ENCODE results near the gene ZNF710. TPM values are rescaled to one million over a fixed set of nuclear protein-coding genes. Genes with fewer than 3 reads are reported as not detected.

The ZNF710 gene
- total RNA-seq, 3 donors from 2014 or later (not counting 1 experiment from before 2014, with no cell fraction given): 26.5 to 43.1 (median 26.6) TPM

DNA sequence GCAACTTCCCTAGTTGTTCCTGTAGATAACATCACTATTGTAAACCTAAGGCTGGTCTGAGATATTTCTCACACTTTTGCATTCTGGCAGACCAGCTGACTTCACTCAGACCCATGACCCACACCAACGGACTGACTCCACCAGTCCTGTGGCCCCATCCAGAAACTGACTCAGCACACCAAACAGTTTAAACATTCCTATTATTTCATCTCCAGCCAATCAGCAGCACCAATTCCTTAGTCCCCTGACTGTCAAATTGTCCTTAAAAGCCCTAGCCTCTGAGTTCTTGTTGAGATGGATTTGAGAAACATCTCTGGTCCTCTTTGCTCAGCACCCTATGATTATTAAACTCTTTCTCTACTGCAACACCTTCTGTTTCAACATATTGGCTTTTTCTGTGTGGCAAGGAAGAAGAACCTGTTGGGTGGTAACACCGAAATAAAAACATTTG, 113.4 kb downstream of the ZNF710 start:
- no peak for ATAC-seq

DNA sequence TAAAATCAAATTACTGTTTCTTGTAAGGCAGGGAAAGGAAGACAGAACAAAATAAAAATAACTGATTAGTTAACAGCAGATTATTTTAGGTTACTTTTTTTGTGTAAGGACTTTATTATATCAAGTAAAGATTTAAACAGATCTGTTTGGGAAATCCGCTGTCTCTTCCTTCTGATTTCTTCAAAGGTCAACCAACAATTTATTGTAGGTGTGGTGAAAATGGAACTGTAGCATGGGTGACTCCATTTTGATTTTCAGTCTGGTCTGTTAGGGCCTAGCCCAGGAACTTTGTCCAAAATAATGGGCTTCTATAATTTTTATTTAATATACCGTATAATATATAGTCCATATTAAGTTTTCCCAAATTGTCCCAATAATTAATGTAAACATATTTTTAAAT, 114.7 kb downstream of the ZNF710 start:
- TF ChIP-seq, protein P1, sequence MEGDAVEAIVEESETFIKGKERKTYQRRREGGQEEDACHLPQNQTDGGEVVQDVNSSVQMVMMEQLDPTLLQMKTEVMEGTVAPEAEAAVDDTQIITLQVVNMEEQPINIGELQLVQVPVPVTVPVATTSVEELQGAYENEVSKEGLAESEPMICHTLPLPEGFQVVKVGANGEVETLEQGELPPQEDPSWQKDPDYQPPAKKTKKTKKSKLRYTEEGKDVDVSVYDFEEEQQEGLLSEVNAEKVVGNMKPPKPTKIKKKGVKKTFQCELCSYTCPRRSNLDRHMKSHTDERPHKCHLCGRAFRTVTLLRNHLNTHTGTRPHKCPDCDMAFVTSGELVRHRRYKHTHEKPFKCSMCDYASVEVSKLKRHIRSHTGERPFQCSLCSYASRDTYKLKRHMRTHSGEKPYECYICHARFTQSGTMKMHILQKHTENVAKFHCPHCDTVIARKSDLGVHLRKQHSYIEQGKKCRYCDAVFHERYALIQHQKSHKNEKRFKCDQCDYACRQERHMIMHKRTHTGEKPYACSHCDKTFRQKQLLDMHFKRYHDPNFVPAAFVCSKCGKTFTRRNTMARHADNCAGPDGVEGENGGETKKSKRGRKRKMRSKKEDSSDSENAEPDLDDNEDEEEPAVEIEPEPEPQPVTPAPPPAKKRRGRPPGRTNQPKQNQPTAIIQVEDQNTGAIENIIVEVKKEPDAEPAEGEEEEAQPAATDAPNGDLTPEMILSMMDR (IDR thresholded peaks at IDR 0.05): no peak
- H3K36me3 Mint-ChIP-seq: peaks cover 10% of the 10 kb centered on the region

More for the DNA sequence above, 113.4 kb downstream of the ZNF710 start:
- Histone ChIP-seq H3K4me3 (ENCODE audit: low read length) (no peak overlapping the region), H3K36me3 (ENCODE audit: control insufficient read depth, insufficient read depth, low read length) (no peaks in the 10 kb centered on the region), H3K27me3 (ENCODE audit: control insufficient read depth, insufficient read depth, low read length) (no peaks in the 10 kb centered on the region), H3K27ac (ENCODE audit: low read length) (no peak overlapping the region), H3K9me3 (ENCODE audit: control insufficient read depth, insufficient read depth, low read length) (peaks cover 7% of the 10 kb centered on the region), H3K4me1 (ENCODE audit: control insufficient read depth, insufficient read depth, low read length) (no peaks in the 10 kb centered on the region)
- H3K4me1 Mint-ChIP-seq: no peaks in the 10 kb centered on the region
- DNase-seq: no peak
- no peaks in the 10 kb centered on the region for H3K27me3 Mint-ChIP-seq (ENCODE audit: low read depth in 2 of 2)
- H3K4me3 Mint-ChIP-seq: no peak overlapping the region
- intact Hi-C loops (cut with micrococcal nuclease): no loop called here
- 71% methylated on average over 1 of the region's 2 CpGs for WGBS (ENCODE audit: insufficient coverage)
- H3K36me3 Mint-ChIP-seq: peaks cover 10% of the 10 kb centered on the region
- H3K27ac Mint-ChIP-seq: no peak overlapping the region
- TF ChIP-seq, protein P1 (IDR thresholded peaks at IDR 0.05): no peak
- H3K9me3 Mint-ChIP-seq: no peaks in the 10 kb centered on the region

DNA sequence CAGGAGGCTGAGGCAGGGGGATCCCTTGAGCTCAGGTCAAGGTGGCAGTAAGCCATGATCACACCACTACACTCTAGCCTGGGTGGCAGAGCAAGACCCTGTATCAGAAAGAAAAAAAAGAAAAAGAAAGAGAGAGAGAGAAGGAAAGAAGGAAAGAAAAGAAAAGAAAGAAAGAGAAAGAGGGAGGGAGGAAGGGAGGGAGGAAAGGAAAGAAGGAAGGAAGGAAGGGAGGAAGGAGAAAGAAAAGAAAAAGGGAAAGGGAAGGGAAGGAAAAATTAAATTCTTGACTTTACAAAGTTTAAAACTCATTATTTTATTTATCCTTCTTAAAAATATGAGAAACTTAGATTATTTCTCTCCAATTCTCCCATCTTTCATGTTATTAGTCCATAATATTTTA, 118.2 kb downstream of the ZNF710 start:
- Mint-ChIP-seq H3K27ac (no peak overlapping the region), H3K27me3 (ENCODE audit: low read depth in 2 of 2) (peaks cover 0 to 8% of the 10 kb centered on the region in 2 donors), H3K9me3 (no peaks in the 10 kb centered on the region), H3K36me3 (peaks cover 5% of the 10 kb centered on the region), H3K4me1 (no peaks in the 10 kb centered on the region), H3K4me3 (no peak overlapping the region)
- Histone ChIP-seq H3K36me3 (ENCODE audit: control insufficient read depth, insufficient read depth, low read length) (no peaks in the 10 kb centered on the region), H3K4me1 (ENCODE audit: control insufficient read depth, insufficient read depth, low read length) (no peaks in the 10 kb centered on the region), H3K27ac (ENCODE audit: low read length) (no peak overlapping the region), H3K27me3 (ENCODE audit: control insufficient read depth, insufficient read depth, low read length) (no peaks in the 10 kb centered on the region), H3K9me3 (ENCODE audit: control insufficient read depth, insufficient read depth, low read length) (peaks cover 7% of the 10 kb centered on the region), H3K4me3 (ENCODE audit: low read length) (no peak overlapping the region)
- intact Hi-C loops (cut with micrococcal nuclease): no loop called here
- TF ChIP-seq, protein P1 (IDR thresholded peaks at IDR 0.05): no peak
- no peak for ATAC-seq
- no peak for DNase-seq

More for the DNA sequence above, 114.7 kb downstream of the ZNF710 start:
- intact Hi-C loops (cut with micrococcal nuclease): no loop called here
- 100% methylated on average over 1 of the region's 2 CpGs for WGBS (ENCODE audit: insufficient coverage)
- Histone ChIP-seq H3K4me3 (ENCODE audit: low read length) (no peak overlapping the region), H3K27me3 (ENCODE audit: control insufficient read depth, insufficient read depth, low read length) (no peaks in the 10 kb centered on the region), H3K4me1 (ENCODE audit: control insufficient read depth, insufficient read depth, low read length) (no peaks in the 10 kb centered on the region), H3K9me3 (ENCODE audit: control insufficient read depth, insufficient read depth, low read length) (peaks cover 7% of the 10 kb centered on the region), H3K27ac (ENCODE audit: low read length) (no peak overlapping the region), H3K36me3 (ENCODE audit: control insufficient read depth, insufficient read depth, low read length) (no peaks in the 10 kb centered on the region)
- H3K4me3 Mint-ChIP-seq: no peak overlapping the region
- H3K27ac Mint-ChIP-seq: no peak overlapping the region
- H3K27me3 Mint-ChIP-seq (ENCODE audit: low read depth in 2 of 2): peaks cover 0 to 6% of the 10 kb centered on the region in 2 donors
- DNase-seq (no peak), ATAC-seq (no peak)
- no peaks in the 10 kb centered on the region for H3K4me1 Mint-ChIP-seq
- no peaks in the 10 kb centered on the region for H3K9me3 Mint-ChIP-seq

DNA sequence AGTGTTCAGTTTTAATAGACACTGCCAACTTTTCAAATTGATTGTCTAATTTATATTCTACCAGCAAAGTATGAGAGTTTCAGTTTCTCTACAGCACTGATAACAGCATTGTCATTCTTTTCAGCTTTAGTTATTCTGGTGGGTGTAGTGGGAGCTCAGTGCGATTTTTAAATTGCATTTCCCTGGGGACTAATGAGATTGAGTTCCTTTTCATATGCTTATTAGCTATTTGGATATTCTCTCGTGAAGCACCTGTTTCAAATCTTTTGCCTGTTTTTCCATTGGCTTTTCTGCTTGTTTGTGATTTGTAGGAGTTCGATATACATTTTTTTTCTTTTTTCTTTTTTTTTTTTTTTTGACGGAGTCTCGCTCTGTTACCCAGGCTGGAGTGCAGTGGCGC, 120.0 kb downstream of the ZNF710 start:
- intact Hi-C loops (cut with micrococcal nuclease): no loop called here
- H3K27ac Mint-ChIP-seq: no peak overlapping the region
- H3K27ac ChIP-seq (ENCODE audit: low read length): no peak overlapping the region
- no peaks in the 10 kb centered on the region for H3K9me3 ChIP-seq (ENCODE audit: control insufficient read depth, insufficient read depth, low read length)
- H3K9me3 Mint-ChIP-seq: no peaks in the 10 kb centered on the region
- TF ChIP-seq, protein P1 (IDR thresholded peaks at IDR 0.05): no peak
- 90% methylated on average over 2 of the region's 6 CpGs for WGBS (ENCODE audit: insufficient coverage)
- no peaks in the 10 kb centered on the region for H3K36me3 Mint-ChIP-seq
- H3K4me3 ChIP-seq (ENCODE audit: low read length): no peak overlapping the region
- H3K4me1 Mint-ChIP-seq: no peaks in the 10 kb centered on the region
- H3K4me3 Mint-ChIP-seq: no peak overlapping the region
- no peaks in the 10 kb centered on the region for H3K36me3 ChIP-seq (ENCODE audit: control insufficient read depth, insufficient read depth, low read length)
- no peak for ATAC-seq
- no peaks in the 10 kb centered on the region for H3K27me3 ChIP-seq (ENCODE audit: control insufficient read depth, insufficient read depth, low read length)
- H3K27me3 Mint-ChIP-seq (ENCODE audit: low read depth in 2 of 2): peaks cover 0 to 8% of the 10 kb centered on the region in 2 donors
- no peak for DNase-seq
- no peaks in the 10 kb centered on the region for H3K4me1 ChIP-seq (ENCODE audit: control insufficient read depth, insufficient read depth, low read length)
